SK-N-SH (cell line): Measurements from ENCODE around the gene CDKAL1. TPM values are rescaled to one million over a fixed set of nuclear protein-coding genes. Genes with fewer than 3 reads are reported as not detected.

Experiments used
- CTCF ChIA-PET: fragments of 300-600, 350-600 bp; formaldehyde crosslinking; extraction: SDS; loops from one replicate; lab custom pipeline; 2021; lab: Yijun Ruan, JAX
- POLR2A ChIA-PET: fragments of 350-600 bp; sonication (Branson Sonifier 250); formaldehyde crosslinking; extraction: SDS; loops from one replicate; lab custom pipeline; 2020; ENCODE audit warnings: antibody characterized with exemption, inconsistent platforms; lab: Yijun Ruan, JAX
- DNase-seq: peaks from one replicate; pipeline ENCODE4 v3.0.0; 2012
- H2AFZ ChIP-seq: fragments of 200-600 bp; sonication (generic); 2 replicates; pipeline ENCODE4 v1.8.1; 2016; ENCODE audit warnings: antibody characterized with exemption, mild to moderate bottlenecking, low read depth
- H3F3A ChIP-seq: fragments of 200-600 bp; sonication (generic); replicated peaks from 2 replicates; pipeline ENCODE3; 2016; ENCODE audit warnings: antibody characterized with exemption, mild to moderate bottlenecking; ENCODE audit not compliant: insufficient read depth
- H3K27ac ChIP-seq, 2 experiments: fragments of 200-500 bp in 1 of 2; fragments of 200-600 bp in 1 of 2; sonication (Bioruptor generic) in 1 of 2; sonication (generic), shearing (Covaris generic) in 1 of 2; 2 replicates each; pipeline versions ENCODE4 v1.5.1 to v1.6.1; 2014 to 2016; ENCODE audit warnings: low read depth in 2 of 2, inconsistent platforms in 1 of 2, low read length in 1 of 2, mild to moderate bottlenecking in 1 of 2, mixed read lengths in 1 of 2
- H3K27me3 ChIP-seq: fragments of 200-600 bp; sonication (generic), shearing (Covaris generic); 2 replicates; pipeline ENCODE4 v1.6.1; 2016; ENCODE audit warnings: mixed run types; ENCODE audit not compliant: insufficient read depth
- H3K36me3 ChIP-seq, 2 experiments: fragments of 200-500 bp in 1 of 2; fragments of 200-600 bp in 1 of 2; sonication (Bioruptor generic) in 1 of 2; sonication (generic) in 1 of 2; replicated peaks in 1 of 2; 2 replicates each; pipeline versions ENCODE3 to v1.5.1; 2014 to 2016; ENCODE audit warnings: low read length in 1 of 2, mild to moderate bottlenecking in 1 of 2; ENCODE audit not compliant: insufficient read depth in 2 of 2, control insufficient read depth in 1 of 2
- H3K4me1 ChIP-seq, 2 experiments: fragments of 200-500 bp in 1 of 2; fragments of 200-600 bp in 1 of 2; sonication (Bioruptor generic) in 1 of 2; sonication (generic), shearing (Covaris generic) in 1 of 2; 2 replicates each; pipeline versions ENCODE4 v1.5.1 to v1.6.1; 2014 to 2016; ENCODE audit warnings: low read depth in 1 of 2, low read length in 1 of 2, mixed run types in 1 of 2; ENCODE audit not compliant: insufficient read depth in 2 of 2, control insufficient read depth in 1 of 2
- H3K4me2 ChIP-seq: fragments of 200-600 bp; sonication (generic), shearing (Covaris generic); 2 replicates; pipeline ENCODE4 v1.6.1; 2017; ENCODE audit warnings: mixed run types
- H3K4me3 ChIP-seq, 2 experiments: fragments of 200-500 bp in 1 of 2; fragments of 200-600 bp in 1 of 2; sonication (Bioruptor generic) in 1 of 2; sonication (generic), shearing (Covaris generic) in 1 of 2; 2 replicates each; pipeline versions ENCODE4 v1.5.1 to v1.8.1; 2014 to 2016; ENCODE audit warnings: low read depth in 2 of 2, inconsistent platforms in 1 of 2, low read length in 1 of 2, mild to moderate bottlenecking in 1 of 2, mixed read lengths in 1 of 2, moderate library complexity in 1 of 2
- H3K79me2 ChIP-seq: fragments of 200-600 bp; sonication (generic); 2 replicates; pipeline ENCODE4 v1.8.1; 2017; ENCODE audit warnings: mild to moderate bottlenecking; ENCODE audit not compliant: insufficient read depth
- H3K9ac ChIP-seq: fragments of 200-600 bp; sonication (generic); 2 replicates; pipeline ENCODE4 v1.6.1; 2017; ENCODE audit warnings: mixed run types
- H3K9me2 ChIP-seq: fragments of 200-600 bp; sonication (generic); 2 replicates; pipeline ENCODE4 v1.6.1; 2017; ENCODE audit warnings: mixed run types
- H3K9me3 ChIP-seq: fragments of 200-600 bp; sonication (generic); 2 replicates; pipeline ENCODE4 v1.6.1; 2017; ENCODE audit warnings: mixed run types, mild to moderate bottlenecking, moderate library complexity
- H4K20me1 ChIP-seq: fragments of 200-600 bp; sonication (generic); 2 replicates; pipeline ENCODE4 v1.6.1; 2017; ENCODE audit warnings: mild to moderate bottlenecking, mixed run types; ENCODE audit not compliant: insufficient read depth
- EP300 ChIP-seq, 2 experiments: IDR thresholded peaks; 2 replicates each; pipeline versions ENCODE4 v1.4.0 to v1.6.1; 2012; ENCODE audit warnings: borderline replicate concordance in 1 of 2, low read depth in 1 of 2, low read length in 1 of 2
- EZH2phosphoT487 ChIP-seq: fragments of 200-600 bp; sonication (generic); IDR thresholded peaks from 2 replicates; pipeline ENCODE4 v1.6.1; 2017; ENCODE audit warnings: low read depth, mixed run types, mild to moderate bottlenecking, antibody characterized with exemption, moderate library complexity, borderline replicate concordance
- FOSL2 ChIP-seq: IDR thresholded peaks from 2 replicates; pipeline ENCODE4 v1.4.0; 2012; ENCODE audit warnings: low read depth, mild to moderate bottlenecking, moderate library complexity, borderline replicate concordance
- FOXM1 ChIP-seq: IDR thresholded peaks from 2 replicates; pipeline ENCODE4 v1.4.0; 2012; ENCODE audit warnings: low read depth, mild to moderate bottlenecking
- MEF2A ChIP-seq: IDR thresholded peaks from 2 replicates; pipeline ENCODE4 v1.4.0; 2012; ENCODE audit warnings: low read depth, borderline replicate concordance
- NFIC ChIP-seq: IDR thresholded peaks from 2 replicates; pipeline ENCODE4 v1.4.0; 2012; ENCODE audit warnings: borderline replicate concordance
- RXRA ChIP-seq: IDR thresholded peaks from 2 replicates; pipeline ENCODE4 v1.4.0; 2012; ENCODE audit warnings: low read depth, mild to moderate bottlenecking, borderline replicate concordance
- SMC3 ChIP-seq: IDR thresholded peaks from 2 replicates; pipeline ENCODE4 v1.6.1; 2012; ENCODE audit warnings: low read depth, low read length, improper control_type of control experiment
- TCF12 ChIP-seq: IDR thresholded peaks from 2 replicates; pipeline ENCODE4 v1.4.0; 2012
- YY1 ChIP-seq: IDR thresholded peaks from 2 replicates; pipeline ENCODE4 v1.4.0; 2012; ENCODE audit warnings: low read depth, mild to moderate bottlenecking
- WGBS: methylation state at CpG from one replicate; pipeline ENCODE4 v1.1.6; 2017; ENCODE audit warnings: low lambda C conversion rate; 5-methylcytosine and 5-hydroxymethylcytosine counted together
- polyA plus RNA-seq, 3 experiments: library from polyadenylated mRNA; depleted of rRNA; stranded (reverse); fragments of >200 nt; gene quantifications; 2 replicates each; pipeline ENCODE4 v1.2.3, GENCODE V29; 2012
- TF ChIP-seq, protein P1 (sequence below): IDR thresholded peaks from 2 replicates; pipeline ENCODE4 v1.4.0; 2012; ENCODE audit warnings: low read depth
- TF ChIP-seq, protein P2 (sequence below): fragments of 150-350 bp; IDR thresholded peaks from 2 replicates; pipeline ENCODE4 v1.6.1; 2016; ENCODE audit warnings: mild to moderate bottlenecking, low read depth, low read length
- TF ChIP-seq, protein P3 (sequence below): IDR thresholded peaks from 2 replicates; pipeline ENCODE4 v1.4.0; 2012; ENCODE audit warnings: low read depth, borderline replicate concordance
- TF ChIP-seq, protein P4 (sequence below): IDR thresholded peaks from 2 replicates; pipeline ENCODE4 v1.4.0; 2012; ENCODE audit warnings: low read depth, borderline replicate concordance
- TF ChIP-seq, protein P5 (sequence below): fragments of 200-600 bp; sonication (generic); IDR thresholded peaks from 2 replicates; pipeline ENCODE4 v1.6.1; 2017; ENCODE audit warnings: antibody characterized with exemption, mild to moderate bottlenecking, moderate library complexity
- TF ChIP-seq, protein P6 (sequence below): fragments of 150-350 bp; IDR thresholded peaks from 2 replicates; pipeline ENCODE4 v1.6.1; 2017; ENCODE audit warnings: antibody characterized with exemption, low read length, low read depth, borderline replicate concordance

The CDKAL1 gene
- polyA plus RNA-seq, 1 of the 3 experiments (the other 2 are of a cell fraction) = 2.6 TPM

DNA sequence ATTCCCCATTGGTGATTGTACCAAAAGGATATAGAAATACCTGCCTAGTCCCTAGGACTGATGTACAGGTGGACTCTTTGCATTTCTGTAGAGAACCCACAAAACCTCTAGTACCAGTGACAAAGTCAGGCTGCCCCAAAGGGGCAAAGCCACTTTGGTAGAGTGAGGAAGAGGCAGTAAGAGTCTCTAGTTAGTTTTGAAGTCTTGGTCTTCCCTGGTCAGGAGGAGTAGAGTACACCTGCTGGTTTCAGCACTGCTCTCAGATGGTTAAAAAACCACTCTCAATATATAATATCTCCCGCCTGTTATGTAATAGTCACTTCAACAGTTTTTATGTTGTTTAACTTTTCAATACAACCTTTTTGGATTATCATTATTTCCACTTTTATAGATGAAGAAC, 344.9 kb downstream of the CDKAL1 start:
- CTCF ChIA-PET = no interaction called here
- POLR2A ChIA-PET = no interaction called here
- no peak overlapping the region for H3K9ac ChIP-seq

More for the DNA sequence above, 344.9 kb downstream of the CDKAL1 start:
- H3K4me3 ChIP-seq = no peak overlapping the region
- no peak overlapping the region for H2AFZ ChIP-seq
- H3K27me3 ChIP-seq = no peaks in the 10 kb centered on the region
- no peak overlapping the region for H3K4me2 ChIP-seq
- no peaks in the 10 kb centered on the region for H3K36me3 ChIP-seq
- WGBS = 95% methylated on average over 1 of the region's 1 CpG
- H4K20me1 ChIP-seq = no peaks in the 10 kb centered on the region
- no peak for DNase-seq
- H3K79me2 ChIP-seq = no peaks in the 10 kb centered on the region
- H3F3A ChIP-seq = peaks cover 21% of the 10 kb centered on the region
- no peaks in the 10 kb centered on the region for H3K9me2 ChIP-seq
- no peak overlapping the region for H3K27ac ChIP-seq
- TF ChIP-seq, protein P1, sequence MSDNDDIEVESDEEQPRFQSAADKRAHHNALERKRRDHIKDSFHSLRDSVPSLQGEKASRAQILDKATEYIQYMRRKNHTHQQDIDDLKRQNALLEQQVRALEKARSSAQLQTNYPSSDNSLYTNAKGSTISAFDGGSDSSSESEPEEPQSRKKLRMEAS = no peak
- TF ChIP-seq RXRA (no peak), MEF2A (no peak), EZH2phosphoT487 (no peak), YY1 (no peak), EP300 (IDR thresholded peaks at IDR 0.05; ENCODE audit: borderline replicate concordance in 1 of 2, low read depth in 1 of 2, low read length in 1 of 2) (no peak), TCF12 (no peak), SMC3 (no peak), NFIC (no peak), FOSL2 (no peak), FOXM1 (no peak)
- TF ChIP-seq, protein P2, sequence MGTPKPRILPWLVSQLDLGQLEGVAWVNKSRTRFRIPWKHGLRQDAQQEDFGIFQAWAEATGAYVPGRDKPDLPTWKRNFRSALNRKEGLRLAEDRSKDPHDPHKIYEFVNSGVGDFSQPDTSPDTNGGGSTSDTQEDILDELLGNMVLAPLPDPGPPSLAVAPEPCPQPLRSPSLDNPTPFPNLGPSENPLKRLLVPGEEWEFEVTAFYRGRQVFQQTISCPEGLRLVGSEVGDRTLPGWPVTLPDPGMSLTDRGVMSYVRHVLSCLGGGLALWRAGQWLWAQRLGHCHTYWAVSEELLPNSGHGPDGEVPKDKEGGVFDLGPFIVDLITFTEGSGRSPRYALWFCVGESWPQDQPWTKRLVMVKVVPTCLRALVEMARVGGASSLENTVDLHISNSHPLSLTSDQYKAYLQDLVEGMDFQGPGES = no peak
- TF ChIP-seq, protein P3, sequence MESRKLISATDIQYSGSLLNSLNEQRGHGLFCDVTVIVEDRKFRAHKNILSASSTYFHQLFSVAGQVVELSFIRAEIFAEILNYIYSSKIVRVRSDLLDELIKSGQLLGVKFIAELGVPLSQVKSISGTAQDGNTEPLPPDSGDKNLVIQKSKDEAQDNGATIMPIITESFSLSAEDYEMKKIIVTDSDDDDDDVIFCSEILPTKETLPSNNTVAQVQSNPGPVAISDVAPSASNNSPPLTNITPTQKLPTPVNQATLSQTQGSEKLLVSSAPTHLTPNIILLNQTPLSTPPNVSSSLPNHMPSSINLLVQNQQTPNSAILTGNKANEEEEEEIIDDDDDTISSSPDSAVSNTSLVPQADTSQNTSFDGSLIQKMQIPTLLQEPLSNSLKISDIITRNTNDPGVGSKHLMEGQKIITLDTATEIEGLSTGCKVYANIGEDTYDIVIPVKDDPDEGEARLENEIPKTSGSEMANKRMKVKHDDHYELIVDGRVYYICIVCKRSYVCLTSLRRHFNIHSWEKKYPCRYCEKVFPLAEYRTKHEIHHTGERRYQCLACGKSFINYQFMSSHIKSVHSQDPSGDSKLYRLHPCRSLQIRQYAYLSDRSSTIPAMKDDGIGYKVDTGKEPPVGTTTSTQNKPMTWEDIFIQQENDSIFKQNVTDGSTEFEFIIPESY = no peak
- TF ChIP-seq, protein P4, sequence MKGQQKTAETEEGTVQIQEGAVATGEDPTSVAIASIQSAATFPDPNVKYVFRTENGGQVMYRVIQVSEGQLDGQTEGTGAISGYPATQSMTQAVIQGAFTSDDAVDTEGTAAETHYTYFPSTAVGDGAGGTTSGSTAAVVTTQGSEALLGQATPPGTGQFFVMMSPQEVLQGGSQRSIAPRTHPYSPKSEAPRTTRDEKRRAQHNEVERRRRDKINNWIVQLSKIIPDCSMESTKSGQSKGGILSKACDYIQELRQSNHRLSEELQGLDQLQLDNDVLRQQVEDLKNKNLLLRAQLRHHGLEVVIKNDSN = no peak
- TF ChIP-seq, protein P5, sequence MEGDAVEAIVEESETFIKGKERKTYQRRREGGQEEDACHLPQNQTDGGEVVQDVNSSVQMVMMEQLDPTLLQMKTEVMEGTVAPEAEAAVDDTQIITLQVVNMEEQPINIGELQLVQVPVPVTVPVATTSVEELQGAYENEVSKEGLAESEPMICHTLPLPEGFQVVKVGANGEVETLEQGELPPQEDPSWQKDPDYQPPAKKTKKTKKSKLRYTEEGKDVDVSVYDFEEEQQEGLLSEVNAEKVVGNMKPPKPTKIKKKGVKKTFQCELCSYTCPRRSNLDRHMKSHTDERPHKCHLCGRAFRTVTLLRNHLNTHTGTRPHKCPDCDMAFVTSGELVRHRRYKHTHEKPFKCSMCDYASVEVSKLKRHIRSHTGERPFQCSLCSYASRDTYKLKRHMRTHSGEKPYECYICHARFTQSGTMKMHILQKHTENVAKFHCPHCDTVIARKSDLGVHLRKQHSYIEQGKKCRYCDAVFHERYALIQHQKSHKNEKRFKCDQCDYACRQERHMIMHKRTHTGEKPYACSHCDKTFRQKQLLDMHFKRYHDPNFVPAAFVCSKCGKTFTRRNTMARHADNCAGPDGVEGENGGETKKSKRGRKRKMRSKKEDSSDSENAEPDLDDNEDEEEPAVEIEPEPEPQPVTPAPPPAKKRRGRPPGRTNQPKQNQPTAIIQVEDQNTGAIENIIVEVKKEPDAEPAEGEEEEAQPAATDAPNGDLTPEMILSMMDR = no peak
- TF ChIP-seq, protein P6, sequence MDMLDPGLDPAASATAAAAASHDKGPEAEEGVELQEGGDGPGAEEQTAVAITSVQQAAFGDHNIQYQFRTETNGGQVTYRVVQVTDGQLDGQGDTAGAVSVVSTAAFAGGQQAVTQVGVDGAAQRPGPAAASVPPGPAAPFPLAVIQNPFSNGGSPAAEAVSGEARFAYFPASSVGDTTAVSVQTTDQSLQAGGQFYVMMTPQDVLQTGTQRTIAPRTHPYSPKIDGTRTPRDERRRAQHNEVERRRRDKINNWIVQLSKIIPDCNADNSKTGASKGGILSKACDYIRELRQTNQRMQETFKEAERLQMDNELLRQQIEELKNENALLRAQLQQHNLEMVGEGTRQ = no peak
- no peaks in the 10 kb centered on the region for H3K9me3 ChIP-seq
- H3K4me1 ChIP-seq = peaks cover 20 to 29% of the 10 kb centered on the region in 2 experiments; a peak in 3 of 4 replicates
